ENCODE measurements around the gene TTYH3.
"Not testable (repeated sequence)": the region's sequence is repeated elsewhere in the genome, so short reads cannot be mapped to it uniquely, and the experiment has no call there.

TTYH3 gene

GRCh38 chr7:2631946-2632732 lies at the start of gene TTYH3:
TSS of gene TTYH3 (plus strand) at chr7:2631986. CDS start at chr7:2632156, 170 bp downstream.
- DNase-seq = no peak

GRCh38 chr7:2582006-2582735 lies 49.6 kb upstream of the TTYH3 start:
- DNase-seq = no peak

- DNase-seq = no peak
Measured at GRCh38 chr7:2583798-2584580, 47.8 kb upstream of the TTYH3 start.

- DNase-seq = no peak
Measured at GRCh38 chr7:2585446-2585845, 46.3 kb upstream of the TTYH3 start.

- no peak for DNase-seq
Measured at GRCh38 chr7:2586326-2587020, 45.3 kb upstream of the TTYH3 start.

GRCh38 chr7:2587134-2587533 lies 44.7 kb upstream of the TTYH3 start:
- DNase-seq = no peak

GRCh38 chr7:2587778-2588177 lies 44.0 kb upstream of the TTYH3 start:
- no peak for DNase-seq

GRCh38 chr7:2589341-2589740 lies 42.4 kb upstream of the TTYH3 start:
- DNase-seq = no peak

GRCh38 chr7:2589941-2590340 lies 41.8 kb upstream of the TTYH3 start:
- not testable (repeated sequence) for DNase-seq

GRCh38 chr7:2592375-2592865 lies 39.4 kb upstream of the TTYH3 start:
- DNase-seq = no peak

GRCh38 chr7:2593036-2593727 lies 38.6 kb upstream of the TTYH3 start:
- no peak for DNase-seq

- no peak for DNase-seq
Measured at GRCh38 chr7:2594599-2594998, 37.2 kb upstream of the TTYH3 start.

- DNase-seq = no peak
Measured at GRCh38 chr7:2595258-2595860, 36.4 kb upstream of the TTYH3 start.

GRCh38 chr7:2596464-2597272 lies 35.1 kb upstream of the TTYH3 start:
- no peak for DNase-seq

- no peak for DNase-seq
Measured at GRCh38 chr7:2597273-2597640, 34.5 kb upstream of the TTYH3 start.

GRCh38 chr7:2598154-2598823 lies 33.5 kb upstream of the TTYH3 start:
- no peak for DNase-seq

GRCh38 chr7:2601065-2601464 lies 30.7 kb upstream of the TTYH3 start:
- no peak for DNase-seq

- DNase-seq = no peak
Measured at GRCh38 chr7:2601907-2602306, 29.9 kb upstream of the TTYH3 start.

GRCh38 chr7:2602406-2603043 lies 29.3 kb upstream of the TTYH3 start:
- no peak for DNase-seq
